Measurements from ENCODE around the gene EMX1.

DNA sequence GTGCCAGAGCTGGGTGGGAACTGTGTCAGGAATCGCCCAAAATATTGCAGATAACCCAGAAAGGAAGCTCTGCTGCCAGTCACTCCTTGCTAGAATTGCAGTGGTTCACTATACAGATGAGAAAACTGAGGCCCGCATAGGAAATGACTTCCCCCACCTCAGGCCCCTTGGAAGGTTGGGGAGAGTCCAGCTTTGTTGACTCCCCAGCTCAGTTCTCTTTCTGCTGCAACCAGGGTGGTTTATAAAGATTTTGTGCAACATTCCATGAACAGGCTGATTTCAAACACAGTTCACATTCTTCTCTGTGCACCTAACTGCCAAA, 18.8 kb upstream of the EMX1 start:
- no peak for TF ChIP-seq EZH2phosphoT487 (IDR thresholded peaks at IDR 0.05)
- TF ChIP-seq, protein P1, sequence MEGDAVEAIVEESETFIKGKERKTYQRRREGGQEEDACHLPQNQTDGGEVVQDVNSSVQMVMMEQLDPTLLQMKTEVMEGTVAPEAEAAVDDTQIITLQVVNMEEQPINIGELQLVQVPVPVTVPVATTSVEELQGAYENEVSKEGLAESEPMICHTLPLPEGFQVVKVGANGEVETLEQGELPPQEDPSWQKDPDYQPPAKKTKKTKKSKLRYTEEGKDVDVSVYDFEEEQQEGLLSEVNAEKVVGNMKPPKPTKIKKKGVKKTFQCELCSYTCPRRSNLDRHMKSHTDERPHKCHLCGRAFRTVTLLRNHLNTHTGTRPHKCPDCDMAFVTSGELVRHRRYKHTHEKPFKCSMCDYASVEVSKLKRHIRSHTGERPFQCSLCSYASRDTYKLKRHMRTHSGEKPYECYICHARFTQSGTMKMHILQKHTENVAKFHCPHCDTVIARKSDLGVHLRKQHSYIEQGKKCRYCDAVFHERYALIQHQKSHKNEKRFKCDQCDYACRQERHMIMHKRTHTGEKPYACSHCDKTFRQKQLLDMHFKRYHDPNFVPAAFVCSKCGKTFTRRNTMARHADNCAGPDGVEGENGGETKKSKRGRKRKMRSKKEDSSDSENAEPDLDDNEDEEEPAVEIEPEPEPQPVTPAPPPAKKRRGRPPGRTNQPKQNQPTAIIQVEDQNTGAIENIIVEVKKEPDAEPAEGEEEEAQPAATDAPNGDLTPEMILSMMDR (IDR thresholded peaks at IDR 0.05) = no peak
